Hindlimb muscle (tissue), 1 donor: ENCODE measurements around the gene SRGAP1. TPM values are rescaled to one million over a fixed set of nuclear protein-coding genes. Genes with fewer than 3 reads are reported as not detected.
A peak's percentile ranks its signal among the peaks of the same experiment; 100 is the strongest.
"Not testable (repeated sequence)": the region's sequence is repeated elsewhere in the genome, so short reads cannot be mapped to it uniquely, and the experiment has no call there.

Experiments
- DNase-seq: peaks from one replicate; pipeline ENCODE4 v3.0.0-alpha.2; 2013
- polyA plus RNA-seq: library from polyadenylated mRNA; unstranded; fragments of 120-200 nt; gene quantifications from one replicate; pipeline ENCODE4 v1.2.1, GENCODE V29; 2013; ENCODE audit not compliant: insufficient read length

Gene SRGAP1
- polyA plus RNA-seq, 1 donor, result 6.6 TPM

DNA sequence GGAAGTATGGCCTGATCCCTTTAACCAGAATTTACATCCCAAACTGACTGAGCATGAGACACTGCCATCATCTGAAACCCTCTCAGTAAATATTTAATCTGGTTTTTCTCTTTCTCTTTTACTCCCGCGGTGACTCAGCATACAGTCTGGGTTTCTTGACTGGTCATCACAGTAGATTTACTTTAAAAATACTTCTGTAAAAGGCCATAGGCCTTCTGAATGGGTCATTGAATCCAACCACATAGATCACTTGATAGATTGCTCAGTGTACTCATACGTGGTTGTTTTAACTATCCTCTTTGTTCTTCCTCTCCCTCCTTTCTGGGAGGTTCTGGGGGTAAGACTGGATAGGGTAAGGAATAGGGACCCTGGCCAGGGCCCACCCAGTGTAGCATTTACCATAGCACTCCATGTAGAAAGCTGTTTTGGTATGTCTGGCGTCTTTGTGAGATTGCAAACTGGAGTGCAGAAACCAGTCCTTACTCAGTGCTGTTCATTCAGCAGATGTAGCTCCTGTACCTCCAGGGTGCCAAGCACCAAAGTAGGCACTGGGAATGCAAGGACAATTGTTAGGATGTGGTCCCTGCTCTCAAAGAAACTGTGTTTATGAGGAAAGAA lies 165.7 kb downstream of the SRGAP1 start:
- no peak for DNase-seq

DNA sequence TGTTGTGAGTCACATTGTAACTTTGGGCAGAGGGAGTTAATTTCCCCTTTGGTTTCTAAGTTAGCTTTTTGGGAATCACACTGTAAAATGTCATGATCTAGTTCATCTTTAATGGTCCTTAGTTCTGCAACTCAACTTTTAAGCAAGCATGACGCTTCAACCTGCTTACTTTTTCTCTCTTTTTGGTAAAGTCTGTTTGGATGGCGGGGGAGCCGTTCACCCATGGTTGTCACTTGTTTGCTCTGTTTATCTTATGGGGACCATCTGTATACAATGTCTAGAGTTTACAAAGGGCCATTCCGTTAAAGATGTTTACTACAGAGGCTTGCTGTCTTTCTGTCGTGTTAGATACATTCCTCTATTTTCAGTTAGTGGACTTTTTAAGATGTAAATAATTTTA lies 172.0 kb downstream of the SRGAP1 start:
- DNase-seq, result no peak

- not testable (repeated sequence) for DNase-seq
These were observed 173.6 kb downstream of the SRGAP1 start for GRCh38 chr12:64018116-64018515.

- DNase-seq, result no peak
These were observed 174.0 kb downstream of the SRGAP1 start for GRCh38 chr12:64018524-64018923.

- no peak for DNase-seq
These were observed 174.6 kb downstream of the SRGAP1 start for GRCh38 chr12:64019101-64019500.

GRCh38 chr12:64019654-64020053 lies 175.2 kb downstream of the SRGAP1 start:
- no peak for DNase-seq

DNA sequence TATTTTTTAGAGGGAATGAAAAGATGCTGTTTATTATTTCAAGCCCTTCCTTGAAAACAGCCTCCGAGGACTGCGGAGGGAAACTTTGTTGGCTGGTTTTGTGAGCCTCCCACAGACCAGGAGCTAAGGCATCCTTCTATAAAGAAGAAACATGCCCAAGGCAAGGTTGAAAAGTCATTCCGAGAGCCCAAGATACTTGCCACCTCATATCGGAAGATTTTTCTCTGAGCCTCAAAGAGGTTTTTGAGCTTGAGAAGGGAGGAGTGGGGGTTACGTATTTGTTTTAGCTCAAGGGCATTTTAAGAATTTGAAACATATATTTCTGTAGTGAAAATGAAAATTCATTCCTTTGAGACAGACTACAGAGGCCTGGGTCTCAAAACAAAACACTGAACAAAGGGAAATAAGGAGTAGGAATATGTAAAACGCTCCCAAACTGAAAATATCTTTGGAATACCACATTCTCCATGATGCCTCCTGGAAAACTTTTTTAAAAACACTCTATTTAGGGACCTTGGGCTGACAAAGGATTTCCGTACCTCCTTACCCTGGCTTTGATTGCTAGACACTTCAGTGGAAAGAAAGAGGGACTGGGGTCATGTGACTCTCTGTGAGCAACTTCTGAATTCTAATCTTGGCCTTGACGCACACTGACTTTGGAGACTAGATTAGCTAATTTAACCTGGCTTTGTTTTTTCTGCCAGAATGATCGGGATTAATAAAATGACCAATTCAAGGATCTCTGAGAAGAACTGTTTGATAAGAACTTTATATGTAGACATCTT lies 180.9 kb downstream of the SRGAP1 start:
- DNase-seq, result no peak

DNA sequence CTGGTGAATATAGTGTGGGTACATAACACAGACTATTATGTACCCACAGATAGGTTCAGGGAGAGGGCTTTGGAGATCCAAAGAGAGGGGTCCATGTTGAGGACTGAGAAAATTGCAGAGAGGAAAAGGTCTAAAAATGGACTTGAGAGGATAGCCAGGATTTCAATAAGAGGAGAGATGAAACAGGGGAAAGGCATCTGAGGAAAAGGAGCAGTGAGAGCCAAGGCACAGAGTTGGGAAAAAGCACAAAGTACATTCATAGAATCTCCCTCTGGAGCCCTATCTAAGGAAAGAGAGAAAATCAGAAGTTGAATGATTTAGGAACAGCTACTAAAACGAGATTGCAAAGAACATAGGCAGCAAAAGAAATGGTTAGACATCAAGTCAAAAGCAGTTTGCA lies 182.8 kb downstream of the SRGAP1 start:
- DNase-seq, result no peak

DNA sequence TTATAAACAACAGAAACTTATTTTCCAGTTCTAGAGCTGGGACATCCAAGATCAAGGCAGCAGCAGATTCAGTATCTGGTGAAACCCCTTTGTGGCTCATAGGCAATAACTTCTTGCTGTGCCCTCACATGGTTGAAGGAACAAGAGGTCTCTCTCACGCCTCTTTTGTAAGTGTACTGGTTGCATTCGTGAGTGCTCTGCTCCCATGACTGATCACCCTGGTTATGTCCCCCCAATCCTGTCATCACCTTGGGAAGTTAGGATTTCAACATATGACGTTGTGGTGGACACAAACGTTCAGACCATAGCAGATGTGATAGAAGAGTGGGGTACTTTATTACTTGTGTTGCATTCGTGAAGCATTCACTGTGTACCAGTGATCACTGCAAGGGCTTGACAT lies 184.0 kb downstream of the SRGAP1 start:
- no peak for DNase-seq

DNA sequence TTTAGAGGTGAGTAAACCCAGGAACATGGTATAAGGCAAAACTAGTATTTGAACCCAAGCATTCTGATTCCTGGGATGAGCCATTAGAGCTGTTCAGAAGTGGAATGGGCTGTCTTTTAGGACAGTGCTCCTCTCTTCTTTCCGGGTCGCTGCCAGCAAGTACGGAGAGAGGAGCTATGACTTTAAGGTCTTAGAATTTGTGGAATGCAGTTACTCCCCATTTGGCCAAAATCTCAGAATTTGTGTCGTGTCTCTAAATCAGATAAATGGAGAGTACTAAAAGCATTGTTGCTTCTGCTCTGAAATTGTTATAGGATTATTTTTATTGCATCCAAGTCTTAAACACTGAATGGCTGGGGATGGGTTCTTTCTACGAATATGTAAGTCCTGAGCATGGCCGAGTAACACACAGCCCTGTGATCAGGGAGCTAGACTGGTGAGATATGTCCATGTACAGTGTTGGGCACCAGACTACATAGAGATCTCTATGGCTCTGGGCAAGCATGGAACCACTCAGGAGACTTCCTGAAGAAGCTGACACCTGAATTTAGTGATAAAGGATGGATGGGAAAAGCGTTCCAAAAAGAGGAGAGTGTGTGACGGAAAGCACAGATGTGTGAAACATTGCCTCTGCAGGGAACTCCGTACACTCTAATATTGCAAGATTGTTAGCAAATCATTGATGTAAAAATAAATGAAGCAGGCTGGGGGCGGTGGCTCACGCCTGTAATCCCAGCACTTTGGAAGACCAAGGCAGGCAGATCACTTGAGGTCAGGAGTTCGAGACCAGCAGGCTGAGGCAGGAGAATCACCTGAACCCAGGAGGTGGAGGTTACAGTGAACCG lies 184.7 kb downstream of the SRGAP1 start:
- DNase-seq, result no peak

DNA sequence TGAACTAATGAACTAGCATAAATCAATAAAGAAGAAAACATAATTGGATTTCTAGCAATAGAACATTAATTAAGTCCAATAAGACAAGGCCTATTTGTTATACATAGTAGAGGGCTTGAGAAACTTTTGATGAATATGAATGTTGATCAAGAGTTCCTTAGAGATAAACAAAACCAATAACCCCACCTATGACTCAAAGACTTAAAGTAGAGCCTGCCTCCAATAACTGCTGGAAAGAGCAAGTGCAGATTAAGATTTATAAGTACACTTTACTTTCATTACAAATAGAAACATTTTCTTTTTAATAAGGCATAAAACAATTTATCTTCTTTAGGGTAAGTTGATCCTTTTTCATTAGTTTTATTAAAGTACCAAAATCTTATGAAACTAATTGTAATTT lies 185.7 kb downstream of the SRGAP1 start:
- no peak for DNase-seq

DNA sequence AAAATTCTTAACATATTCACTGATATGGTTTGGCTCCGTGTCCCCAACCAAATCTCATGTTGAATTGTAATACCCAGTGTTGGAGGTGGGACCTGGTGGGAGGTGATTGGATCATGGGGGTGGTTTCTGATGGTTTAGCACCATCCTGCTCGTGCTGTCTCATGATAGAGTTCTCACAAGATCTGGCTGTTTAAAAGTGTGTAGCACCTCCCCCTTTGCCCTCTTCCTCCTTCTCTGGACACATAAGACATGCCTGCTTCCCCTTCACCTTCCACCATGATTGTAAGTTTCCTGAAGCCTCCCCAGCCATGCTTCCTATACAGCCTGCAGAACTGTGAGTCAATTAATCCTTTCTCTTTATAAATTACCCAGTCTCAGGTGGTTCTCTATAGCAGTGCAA lies 189.6 kb downstream of the SRGAP1 start:
- DNase-seq, result not testable (repeated sequence)

DNA sequence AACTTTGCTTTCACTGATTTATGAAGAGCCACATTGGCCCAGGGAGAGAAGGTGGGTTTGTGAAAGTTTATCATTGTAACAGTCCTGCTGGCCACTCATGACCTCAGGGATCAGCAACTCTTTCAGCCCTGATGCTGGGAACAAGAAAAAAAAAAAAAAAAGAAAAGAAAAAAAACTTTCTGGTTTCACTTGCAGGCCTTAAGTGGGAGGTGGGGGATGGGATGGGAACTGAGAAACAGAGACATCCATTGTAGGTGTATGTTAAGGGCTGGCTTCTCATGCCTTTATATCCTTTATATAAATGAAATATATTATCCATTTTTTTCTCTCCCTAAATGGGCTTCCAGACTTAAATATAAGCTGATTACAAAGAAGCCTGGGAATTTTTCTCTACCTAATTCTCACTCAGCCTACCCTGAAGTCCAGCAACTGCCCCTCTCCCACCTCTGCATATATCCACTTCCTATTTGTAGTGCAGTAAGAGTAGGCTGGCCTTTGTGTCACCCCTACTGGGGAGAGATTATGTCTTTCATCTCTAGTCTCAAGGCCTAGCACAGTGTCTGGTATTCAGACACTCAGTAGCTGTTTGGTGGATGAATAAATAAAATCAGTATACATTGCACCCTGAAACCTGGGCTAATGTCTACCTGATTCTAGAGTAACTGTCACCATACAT lies 190.5 kb downstream of the SRGAP1 start:
- DNase-seq, result no peak

DNA sequence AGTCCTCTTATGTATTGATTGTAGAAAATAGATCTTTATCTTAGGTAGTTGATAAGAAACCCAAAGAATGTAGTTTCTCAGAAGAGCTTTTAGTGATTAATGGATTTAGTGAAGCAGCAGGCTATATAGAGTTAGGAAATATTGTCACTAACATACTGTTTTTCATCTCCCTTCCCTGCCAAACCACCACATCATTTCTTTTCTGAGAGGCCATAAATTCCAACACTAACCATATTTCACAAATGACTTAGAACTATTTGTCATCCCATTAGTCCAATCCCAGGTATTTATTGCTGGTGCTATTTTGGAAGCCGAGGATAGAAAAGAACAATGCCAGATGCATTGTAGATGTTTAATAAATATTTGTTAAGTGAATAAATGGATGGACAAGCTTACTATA lies 191.9 kb downstream of the SRGAP1 start:
- DNase-seq, result no peak

DNA sequence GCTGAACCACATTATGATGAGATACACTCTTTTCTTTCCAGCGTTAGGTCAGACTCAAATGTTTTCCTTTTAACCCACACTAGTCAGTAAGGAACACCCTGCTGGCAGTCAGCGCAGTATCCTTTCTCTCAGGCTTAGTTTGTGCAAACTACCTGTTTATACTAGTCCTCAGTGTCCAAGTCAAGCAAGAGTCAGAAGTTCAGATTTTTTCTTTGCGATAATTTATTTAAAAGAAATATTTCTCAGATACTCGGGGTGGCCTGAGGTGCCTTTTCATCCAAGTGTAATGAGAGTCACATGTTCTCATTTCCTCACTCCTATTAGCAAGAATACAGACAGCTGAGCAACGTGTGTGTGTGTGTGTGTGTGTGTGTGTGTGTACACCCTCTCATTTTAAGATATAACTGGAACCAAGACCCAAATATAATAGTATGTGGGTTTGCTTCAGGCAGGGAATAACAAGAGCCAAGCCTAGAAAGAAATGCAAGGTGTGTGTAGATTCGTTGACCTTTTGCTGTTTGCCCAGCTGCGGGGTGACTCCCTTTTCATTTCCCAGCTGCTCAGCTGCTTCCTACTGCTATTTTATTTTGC lies 194.9 kb downstream of the SRGAP1 start:
- peak; percentile 29 for DNase-seq

- peak; percentile 68 for DNase-seq
These were observed 198.4 kb downstream of the SRGAP1 start for GRCh38 chr12:64042911-64043310.

GRCh38 chr12:64044191-64044590 lies 199.7 kb downstream of the SRGAP1 start:
- no peak for DNase-seq

- no peak for DNase-seq
These were observed 206.6 kb downstream of the SRGAP1 start for GRCh38 chr12:64051057-64051456.

DNA sequence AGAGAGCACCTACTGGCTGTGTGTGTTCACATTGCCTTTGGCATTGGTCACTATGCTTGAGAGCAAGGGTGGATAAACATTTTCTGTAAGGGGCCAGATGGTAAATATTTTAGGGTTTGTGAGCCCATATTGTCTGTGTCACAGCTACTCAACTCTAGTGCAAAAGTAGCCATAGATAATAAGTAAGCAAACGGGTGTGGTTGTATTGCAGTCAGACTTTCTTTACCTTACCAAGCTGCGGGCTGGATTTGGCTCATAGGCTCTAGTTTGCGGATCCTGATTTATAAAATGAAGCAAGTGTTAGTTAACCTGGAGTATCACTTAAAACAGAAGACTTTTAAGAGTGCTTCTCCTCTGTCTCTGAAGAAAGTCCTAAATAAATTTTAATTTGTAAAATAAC lies 208.6 kb downstream of the SRGAP1 start:
- no peak for DNase-seq

DNA sequence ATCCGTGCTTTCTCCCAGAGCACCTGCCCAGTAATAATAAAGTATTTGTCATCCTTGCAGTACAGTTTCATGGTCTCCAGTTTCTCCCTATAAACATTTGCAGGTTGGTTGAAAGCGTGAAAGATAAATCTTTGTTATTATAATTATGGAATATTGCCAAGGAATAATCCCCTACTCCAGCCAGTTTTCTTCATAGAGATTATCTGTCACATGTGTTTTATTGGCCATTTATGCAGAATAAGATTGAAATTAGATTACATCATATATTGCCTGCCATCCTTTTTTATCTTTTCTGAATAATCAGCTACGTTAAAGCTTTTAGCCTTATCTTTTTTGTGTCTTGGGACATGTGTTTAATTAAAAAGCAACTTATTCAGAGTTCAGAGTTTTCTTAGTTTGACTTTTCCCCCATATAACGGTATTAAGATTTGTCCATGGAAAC lies 209.6 kb downstream of the SRGAP1 start:
- DNase-seq, result no peak

GRCh38 chr12:64056741-64057140 lies 212.2 kb downstream of the SRGAP1 start:
- no peak for DNase-seq

GRCh38 chr12:64057706-64058105 lies 213.2 kb downstream of the SRGAP1 start:
- no peak for DNase-seq
